Fibroblast of skin of scalp (primary cell): ENCODE data around the gene RAPGEF4. TPM values are rescaled to one million over a fixed set of nuclear protein-coding genes. Genes with fewer than 3 reads are reported as not detected.

Source experiments
- DNase-seq: peaks from one replicate; pipeline ENCODE4 v3.0.0-alpha.2; 2013
- polyA plus RNA-seq, 2 experiments: library from polyadenylated mRNA; unstranded; fragments of 120-200 nt; gene quantifications; one replicate each; pipeline ENCODE4 v1.2.1, GENCODE V29; 2013; ENCODE audit not compliant: insufficient read length in 2 of 2

The RAPGEF4 gene
- polyA plus RNA-seq (2013, experiment 1 of 2; ENCODE audit: insufficient read length): 0.53 TPM
- 1.3 TPM for polyA plus RNA-seq (2013, experiment 2 of 2; ENCODE audit: insufficient read length)

DNA sequence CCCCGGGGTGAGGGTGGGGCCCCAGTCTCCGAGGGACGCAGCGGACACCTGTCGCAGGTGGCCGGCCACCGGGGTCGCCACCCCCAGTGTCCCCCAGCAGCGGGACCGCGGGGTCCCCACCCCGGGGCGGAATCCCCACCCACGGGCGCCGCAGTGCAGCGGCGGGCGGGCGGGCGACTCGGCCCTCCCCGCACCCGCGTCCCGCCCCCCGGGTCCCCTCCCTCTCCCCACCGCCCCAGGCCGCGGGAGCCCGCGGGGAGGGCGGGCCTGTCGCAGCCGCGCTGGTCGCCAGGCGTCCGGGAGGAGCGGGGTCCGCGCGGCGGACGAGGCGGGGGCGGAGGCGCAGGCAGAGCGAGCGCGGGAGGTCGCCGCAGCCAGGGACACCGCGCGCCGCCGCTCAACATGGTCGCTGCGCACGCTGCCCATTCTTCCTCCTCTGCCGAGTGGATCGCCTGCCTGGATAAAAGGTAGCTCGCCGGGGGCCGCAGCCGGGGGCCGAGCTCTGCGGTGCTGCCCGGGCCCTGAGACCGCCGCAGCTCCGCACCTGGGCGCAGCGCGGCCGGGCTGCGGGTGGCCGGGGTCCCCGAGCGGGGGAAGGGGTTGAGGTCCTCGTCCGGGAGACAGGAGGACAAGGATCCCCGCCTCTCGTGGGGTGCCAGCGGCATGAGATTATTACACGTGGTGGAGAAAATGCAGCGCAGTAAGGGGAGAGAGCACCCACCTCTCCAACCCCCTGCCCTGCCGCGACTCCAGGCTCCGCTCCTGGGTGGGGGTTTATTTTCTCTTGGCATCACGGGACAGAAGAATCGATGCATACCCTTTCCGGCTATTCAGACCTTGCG, at the start of gene RAPGEF4:
TSS of gene RAPGEF4 (plus strand) at position 264 of the 842 bp plus-strand sequence. CDS start at position 403, 139 bp downstream.
- DNase-seq: no peak

- peak; percentile 98 for DNase-seq
Measured at GRCh38 chr2:172693037-172693436, 42.6 kb upstream of the RAPGEF4 start.

DNA sequence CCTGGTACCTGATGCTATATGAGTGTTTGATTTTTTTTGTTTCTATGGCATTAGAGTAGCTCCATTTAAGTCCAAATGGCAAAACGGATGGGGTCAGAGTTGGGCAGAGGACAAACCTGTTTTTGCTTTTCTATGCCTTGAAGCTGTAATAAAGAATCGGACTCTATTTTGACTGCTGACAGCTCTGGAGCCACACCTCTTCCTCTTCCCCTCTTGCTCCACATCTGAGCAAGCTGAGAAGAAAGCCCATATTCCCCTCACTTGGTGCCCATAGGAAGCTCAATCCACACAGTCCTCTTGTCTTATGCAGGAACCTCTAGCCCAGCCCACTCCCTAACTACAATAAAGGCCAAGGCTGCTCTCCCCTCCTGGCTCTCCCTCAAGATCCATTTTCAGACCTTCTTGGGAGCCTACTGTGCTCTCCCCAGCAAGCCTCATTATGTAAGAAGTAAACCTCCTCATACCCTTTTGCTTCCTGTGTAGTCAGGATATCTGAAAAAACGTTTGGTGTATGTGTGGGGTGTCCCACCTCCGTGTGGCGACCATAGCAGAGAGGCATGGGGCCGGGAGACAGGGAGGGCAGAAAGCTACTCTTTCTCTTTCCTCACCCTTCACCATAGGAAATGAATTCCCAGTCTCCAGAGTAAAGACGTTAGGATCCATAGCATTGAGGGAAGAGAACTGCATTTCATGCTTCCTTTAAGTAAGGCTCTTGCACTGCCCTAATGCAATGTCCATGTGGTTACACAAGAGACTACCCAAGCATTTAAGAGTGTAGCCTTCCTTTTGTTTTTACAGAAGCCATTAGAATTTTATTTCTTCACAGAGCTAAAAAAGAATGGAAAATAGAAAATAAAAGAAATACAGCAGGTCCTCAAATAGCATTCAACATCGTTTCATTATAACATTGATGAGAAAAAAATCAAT, 41.9 kb upstream of the RAPGEF4 start:
- peak; percentile 27 for DNase-seq

GRCh38 chr2:172697296-172697695, 38.3 kb upstream of the RAPGEF4 start:
- DNase-seq: no peak

- peak; percentile 93 for DNase-seq
Measured at GRCh38 chr2:172698041-172698863, 37.4 kb upstream of the RAPGEF4 start.

DNA sequence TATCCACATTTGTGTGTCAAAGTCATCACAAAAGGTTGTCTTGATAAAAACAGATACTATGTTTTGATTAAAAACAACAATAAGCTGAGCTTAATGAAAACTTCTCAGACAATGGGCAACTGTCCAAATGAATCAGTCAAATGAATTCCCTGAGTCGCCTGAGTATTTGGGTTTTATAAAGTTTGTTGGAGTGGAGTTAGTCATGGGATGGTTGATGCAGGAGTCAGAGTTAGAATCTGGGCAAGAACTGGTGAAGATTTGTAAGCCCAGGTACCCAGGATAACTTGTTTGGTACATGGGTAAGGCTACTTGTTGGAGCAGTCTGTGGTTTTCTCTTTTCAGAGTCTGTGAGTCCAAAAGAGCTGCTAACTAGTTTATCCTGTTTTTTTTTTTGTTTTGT, 34.4 kb upstream of the RAPGEF4 start:
- peak; percentile 90 for DNase-seq

DNA sequence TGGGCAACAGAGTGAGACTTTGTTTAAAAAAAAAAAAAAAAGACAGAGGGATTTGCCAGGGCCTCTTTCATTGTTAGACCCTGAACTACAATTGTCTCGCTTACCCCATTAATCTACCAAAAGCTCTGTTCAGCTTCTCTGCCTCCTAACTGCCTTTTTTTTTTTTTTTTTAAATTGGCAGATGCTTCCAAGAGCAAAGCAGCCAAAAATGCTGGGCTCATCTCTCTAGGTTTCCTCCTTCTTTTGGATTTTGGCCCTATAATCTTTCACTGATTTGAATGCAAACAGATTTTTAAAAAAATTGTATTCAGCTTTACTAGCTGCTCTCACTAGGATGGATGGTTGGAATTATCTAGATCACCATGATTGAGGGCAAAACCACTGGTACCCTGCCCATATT, 33.2 kb upstream of the RAPGEF4 start:
- no peak for DNase-seq

- peak; percentile 38 for DNase-seq
Measured at GRCh38 chr2:172704072-172704936, 31.3 kb upstream of the RAPGEF4 start.

DNA sequence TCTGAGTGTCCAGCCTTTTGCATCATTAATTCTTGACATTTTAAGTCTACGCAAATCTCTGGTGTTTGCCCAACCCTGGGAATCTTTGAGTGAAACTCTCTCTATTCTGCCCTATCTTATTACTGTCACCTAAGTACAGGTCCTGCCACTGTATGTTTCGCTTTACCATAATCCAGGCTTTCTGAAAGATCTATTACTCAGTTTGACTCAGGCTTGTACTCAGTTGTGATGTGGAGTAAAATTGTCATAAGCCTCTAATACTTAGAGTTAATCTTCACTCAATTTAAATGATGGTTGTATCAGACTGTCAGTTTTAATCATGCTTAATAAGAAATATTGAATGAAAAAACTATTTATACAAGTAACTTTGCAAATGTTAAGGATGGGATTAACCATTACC, 30.3 kb upstream of the RAPGEF4 start:
- no peak for DNase-seq

DNA sequence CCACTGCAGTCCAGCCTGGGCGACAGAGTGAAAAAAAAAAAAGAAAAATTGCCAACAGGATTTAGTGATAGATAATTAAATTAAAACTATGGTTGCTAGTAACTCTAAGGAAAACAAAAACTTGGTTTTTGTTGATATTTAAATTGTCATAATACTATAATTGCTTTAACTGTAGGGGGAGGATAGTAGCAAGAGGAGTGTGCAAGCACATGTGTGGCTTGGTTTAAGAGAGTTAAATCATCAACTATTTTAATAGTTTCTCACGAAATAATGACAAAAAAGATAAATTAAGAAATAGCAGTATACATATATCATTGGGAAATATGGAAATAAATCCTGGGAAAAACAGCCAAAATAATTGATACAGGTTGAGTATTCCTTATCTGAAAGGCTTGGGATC, 27.4 kb upstream of the RAPGEF4 start:
- no peak for DNase-seq

- no peak for DNase-seq
Measured at GRCh38 chr2:172709566-172710291, 25.9 kb upstream of the RAPGEF4 start.

DNA sequence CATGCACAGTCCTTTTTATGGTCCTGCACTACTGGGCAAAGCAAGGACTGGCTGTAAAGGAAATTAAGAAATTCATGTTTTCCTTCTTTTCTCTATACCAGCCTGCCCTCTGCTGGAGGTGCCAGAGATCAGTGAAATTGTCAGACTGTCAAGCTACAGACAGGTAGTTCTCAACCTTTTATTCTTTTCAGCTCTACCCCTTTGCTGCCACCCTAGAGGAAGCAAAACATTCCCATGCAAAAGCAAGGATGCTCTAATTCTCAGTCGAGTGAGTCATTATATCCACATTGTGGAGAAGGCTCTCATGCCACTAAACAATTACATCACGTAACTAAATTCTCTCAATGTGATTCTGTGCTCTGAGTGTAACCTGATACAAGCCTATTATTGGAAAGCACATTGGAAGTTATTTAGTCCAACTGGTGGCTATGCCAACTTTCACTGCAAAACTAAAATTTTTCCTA, 25.0 kb upstream of the RAPGEF4 start:
- peak; percentile 83 for DNase-seq

GRCh38 chr2:172711110-172711509, 24.5 kb upstream of the RAPGEF4 start:
- DNase-seq: no peak

- DNase-seq: no peak
Measured at GRCh38 chr2:172712251-172712650, 23.4 kb upstream of the RAPGEF4 start.

DNA sequence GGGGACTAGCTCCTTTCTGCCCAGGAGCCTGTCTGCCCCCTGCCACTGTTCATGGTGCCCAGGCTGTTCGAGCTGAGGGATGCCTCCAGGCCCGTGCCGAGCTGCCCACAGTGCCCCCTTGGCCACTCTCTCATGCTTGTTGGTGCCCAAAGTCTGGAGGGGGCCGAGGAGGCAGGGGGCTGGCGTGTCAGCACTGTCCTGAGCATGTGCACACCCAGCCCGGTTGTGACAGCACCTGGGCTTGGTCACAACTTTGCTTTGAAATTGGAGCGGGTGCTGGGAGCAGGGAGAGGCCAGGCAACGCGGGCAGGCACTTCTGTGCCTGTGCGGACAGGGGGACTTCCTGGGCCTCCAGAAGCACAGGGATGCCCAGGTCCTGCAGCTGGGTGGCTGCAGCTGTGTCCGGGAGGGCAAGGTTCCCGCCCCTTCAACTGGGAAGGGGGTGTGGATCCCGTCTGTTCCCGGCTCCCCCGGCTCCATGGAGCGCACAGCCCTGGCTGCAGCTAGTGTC, 22.2 kb upstream of the RAPGEF4 start:
- no peak for DNase-seq

- no peak for DNase-seq
Measured at GRCh38 chr2:172722481-172722880, 13.2 kb upstream of the RAPGEF4 start.

GRCh38 chr2:172723286-172723685, 12.4 kb upstream of the RAPGEF4 start:
- no peak for DNase-seq

DNA sequence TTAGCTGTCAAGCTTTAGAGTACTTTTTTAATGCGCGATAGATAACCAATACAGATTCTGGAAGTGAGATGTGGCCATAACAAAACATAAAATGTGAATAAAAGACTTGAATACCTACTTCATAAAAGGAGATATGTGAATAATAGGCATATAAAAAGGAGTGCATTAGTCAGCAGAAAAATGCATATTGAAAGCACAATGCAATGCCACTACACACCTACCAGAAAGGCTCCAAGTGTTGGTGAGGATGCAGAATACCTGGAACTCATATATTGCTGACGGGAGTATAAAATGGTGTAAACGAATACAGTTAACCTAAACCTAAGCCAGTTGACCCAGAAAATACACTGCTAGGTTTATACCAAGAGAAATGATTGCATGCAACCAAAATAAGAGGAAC, 10.9 kb upstream of the RAPGEF4 start:
- no peak for DNase-seq

DNA sequence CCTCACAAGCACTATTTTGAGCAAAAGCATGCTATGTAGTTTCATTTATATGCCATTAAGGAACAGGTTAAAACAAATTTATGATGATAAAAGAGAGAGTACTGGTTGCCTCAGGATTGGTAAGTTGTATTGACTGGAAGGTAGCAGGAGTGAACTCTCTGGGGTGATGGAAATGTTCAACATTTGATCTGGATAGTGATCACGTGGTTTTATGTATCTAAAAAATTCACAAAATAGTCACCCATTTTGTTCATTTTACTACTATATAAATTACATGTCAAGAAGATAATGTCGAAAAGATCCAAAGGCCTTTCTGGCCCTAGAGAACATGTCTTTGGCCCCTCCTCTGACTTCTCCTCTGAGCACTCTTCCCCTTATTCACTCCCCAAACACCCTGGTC, 10.4 kb upstream of the RAPGEF4 start:
- no peak for DNase-seq

- no peak for DNase-seq
Measured at GRCh38 chr2:172725746-172726145, 9.9 kb upstream of the RAPGEF4 start.
